ENCODE results near the gene NUDT14. TPM values are rescaled to one million over a fixed set of nuclear protein-coding genes. Genes with fewer than 3 reads are reported as not detected.
A peak's percentile ranks its signal among the peaks of the same experiment; 100 is the strongest.

The NUDT14 gene
- total RNA-seq, 2 donors from 2014 or later = 43.4 to 59.5 TPM

DNA sequence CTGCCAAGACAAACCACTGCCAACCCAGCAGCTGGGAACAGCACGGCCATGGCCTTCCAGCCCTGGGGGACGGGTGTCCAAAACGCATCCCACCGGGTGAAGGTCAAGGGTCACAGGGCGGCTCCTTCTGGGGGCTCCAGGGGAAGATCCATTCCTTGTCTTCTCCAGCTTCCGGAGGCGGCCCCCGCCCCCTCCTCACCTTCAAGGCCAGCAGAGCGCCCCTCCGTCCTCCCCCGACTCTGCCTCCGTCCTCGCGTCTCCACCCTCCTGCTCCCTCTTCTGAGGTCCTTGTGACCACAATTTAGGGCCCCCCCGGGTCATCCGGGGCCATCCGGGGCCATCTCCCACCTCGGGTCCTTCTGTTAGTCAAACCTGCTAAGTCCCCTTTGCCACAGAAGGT is 3.9 kb upstream of the NUDT14 start:
- WGBS, 2 experiments (ENCODE audit: insufficient coverage in 1 of 2, insufficient read length in 1 of 2) = 74 to 86% methylated on average over 7 to 18 of the region's 18 CpGs
- no peaks in the 10 kb centered on the region for H3K36me3 ChIP-seq (ENCODE audit: control insufficient read depth, insufficient read depth, low read length)
- peaks cover 41% of the 10 kb centered on the region for H3K27me3 Mint-ChIP-seq (ENCODE audit: insufficient read depth)
- no peak overlapping the region for H3K9ac ChIP-seq (ENCODE audit: extremely low read depth, low read length, poor library complexity, severe bottlenecking)
- DNase-seq = no peak
- H3K4me3 ChIP-seq (ENCODE audit: low read length) = no peak overlapping the region
- no peak overlapping the region for H3K4me3 Mint-ChIP-seq
- no peaks in the 10 kb centered on the region for H3K36me3 Mint-ChIP-seq (ENCODE audit: low read depth)
- no peak overlapping the region for H3K27ac Mint-ChIP-seq
- H3K9me3 ChIP-seq (ENCODE audit: control insufficient read depth, low read length) = peaks cover 4% of the 10 kb centered on the region
- no peaks in the 10 kb centered on the region for H3K4me1 Mint-ChIP-seq
- H3K27me3 ChIP-seq (ENCODE audit: control insufficient read depth, insufficient read depth, low read length, poor library complexity, severe bottlenecking) = peaks cover 12% of the 10 kb centered on the region
- H3K27ac ChIP-seq (ENCODE audit: low read depth, low read length) = no peak overlapping the region
- peaks cover 10% of the 10 kb centered on the region for H3K9me3 Mint-ChIP-seq
- H3K4me1 ChIP-seq (ENCODE audit: control insufficient read depth, insufficient read depth, low read length) = no peaks in the 10 kb centered on the region
- TF ChIP-seq, protein P1, sequence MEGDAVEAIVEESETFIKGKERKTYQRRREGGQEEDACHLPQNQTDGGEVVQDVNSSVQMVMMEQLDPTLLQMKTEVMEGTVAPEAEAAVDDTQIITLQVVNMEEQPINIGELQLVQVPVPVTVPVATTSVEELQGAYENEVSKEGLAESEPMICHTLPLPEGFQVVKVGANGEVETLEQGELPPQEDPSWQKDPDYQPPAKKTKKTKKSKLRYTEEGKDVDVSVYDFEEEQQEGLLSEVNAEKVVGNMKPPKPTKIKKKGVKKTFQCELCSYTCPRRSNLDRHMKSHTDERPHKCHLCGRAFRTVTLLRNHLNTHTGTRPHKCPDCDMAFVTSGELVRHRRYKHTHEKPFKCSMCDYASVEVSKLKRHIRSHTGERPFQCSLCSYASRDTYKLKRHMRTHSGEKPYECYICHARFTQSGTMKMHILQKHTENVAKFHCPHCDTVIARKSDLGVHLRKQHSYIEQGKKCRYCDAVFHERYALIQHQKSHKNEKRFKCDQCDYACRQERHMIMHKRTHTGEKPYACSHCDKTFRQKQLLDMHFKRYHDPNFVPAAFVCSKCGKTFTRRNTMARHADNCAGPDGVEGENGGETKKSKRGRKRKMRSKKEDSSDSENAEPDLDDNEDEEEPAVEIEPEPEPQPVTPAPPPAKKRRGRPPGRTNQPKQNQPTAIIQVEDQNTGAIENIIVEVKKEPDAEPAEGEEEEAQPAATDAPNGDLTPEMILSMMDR (conservative IDR thresholded peaks at IDR 0.05) = no peak

DNA sequence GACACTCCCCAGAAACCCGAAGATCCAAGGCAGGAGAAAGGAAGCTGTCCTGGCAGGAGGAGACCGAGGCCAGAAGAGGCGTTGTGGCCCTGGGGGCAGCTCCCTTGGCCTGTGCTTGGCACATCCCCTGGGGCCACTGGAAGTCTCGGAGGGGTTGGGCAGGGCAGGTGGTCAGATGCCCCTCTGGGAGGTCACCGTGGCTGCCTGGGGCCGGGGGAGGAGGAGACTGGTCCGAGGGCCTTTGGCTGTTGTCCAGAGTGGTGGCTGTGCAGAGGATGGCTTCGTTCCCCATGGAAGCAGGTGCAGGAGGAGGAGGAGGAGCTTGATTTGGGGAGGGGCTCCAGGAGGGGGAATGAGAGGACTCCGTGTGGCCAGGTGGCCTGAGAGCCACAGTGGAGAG is 3.3 kb upstream of the NUDT14 start:
- Histone ChIP-seq H3K27me3 (ENCODE audit: control insufficient read depth, insufficient read depth, low read length, poor library complexity, severe bottlenecking) (peaks cover 12% of the 10 kb centered on the region), H3K9ac (ENCODE audit: extremely low read depth, low read length, poor library complexity, severe bottlenecking) (no peak overlapping the region), H3K27ac (ENCODE audit: low read depth, low read length) (no peak overlapping the region), H3K9me3 (ENCODE audit: control insufficient read depth, low read length) (peaks cover 4% of the 10 kb centered on the region), H3K36me3 (ENCODE audit: control insufficient read depth, insufficient read depth, low read length) (no peaks in the 10 kb centered on the region), H3K4me1 (ENCODE audit: control insufficient read depth, insufficient read depth, low read length) (no peaks in the 10 kb centered on the region), H3K4me3 (ENCODE audit: low read length) (no peak overlapping the region)
- no peak for DNase-seq
- no peak overlapping the region for H3K4me3 Mint-ChIP-seq
- H3K36me3 Mint-ChIP-seq (ENCODE audit: low read depth) = no peaks in the 10 kb centered on the region
- H3K27ac Mint-ChIP-seq = no peak overlapping the region
- peaks cover 36% of the 10 kb centered on the region for H3K27me3 Mint-ChIP-seq (ENCODE audit: insufficient read depth)
- TF ChIP-seq, protein P1 (conservative IDR thresholded peaks at IDR 0.05) = no peak
- H3K9me3 Mint-ChIP-seq = peaks cover 10% of the 10 kb centered on the region
- no peaks in the 10 kb centered on the region for H3K4me1 Mint-ChIP-seq
- 75 to 80% methylated on average over 6 to 9 of the region's 9 CpGs for WGBS, 2 experiments (ENCODE audit: insufficient coverage in 1 of 2, insufficient read length in 1 of 2)

DNA sequence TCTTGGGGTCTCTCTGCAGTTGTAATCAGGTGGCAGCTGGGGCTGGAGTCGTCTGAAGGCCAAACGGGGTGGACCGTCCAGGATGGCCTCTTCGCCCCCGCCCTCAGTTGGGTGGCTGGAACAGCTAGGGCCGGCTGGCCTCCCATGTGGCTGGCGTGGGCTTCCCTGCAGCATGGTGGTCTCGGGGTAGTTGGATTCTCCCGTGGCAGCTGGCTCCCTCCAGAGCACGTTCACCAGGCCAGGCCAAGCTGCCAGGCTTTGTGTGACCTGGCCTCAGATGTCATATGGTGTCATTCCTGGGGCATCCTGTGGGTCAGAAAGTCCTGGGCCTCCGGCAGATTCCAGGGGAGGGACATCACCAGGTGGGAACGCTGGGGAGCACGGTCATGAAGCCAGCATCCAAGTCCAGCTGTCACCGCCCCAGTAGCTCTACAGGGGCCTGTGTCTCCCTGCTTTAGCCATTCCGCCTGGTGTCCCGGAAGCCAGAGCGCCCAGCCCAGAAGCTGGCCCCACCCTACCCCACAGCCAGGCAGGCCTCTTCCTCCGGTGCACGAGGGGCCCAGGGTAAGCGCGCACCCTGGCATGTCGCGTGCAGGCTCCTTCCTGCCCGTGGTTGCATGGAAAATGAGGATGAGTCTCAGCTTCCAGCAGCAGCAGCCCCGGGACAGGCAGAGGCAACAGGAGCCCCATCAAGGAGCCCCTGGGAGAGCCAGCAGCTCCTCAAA is 1.3 kb upstream of the NUDT14 start:
- no peaks in the 10 kb centered on the region for H3K36me3 ChIP-seq (ENCODE audit: control insufficient read depth, insufficient read depth, low read length)
- DNase-seq = no peak
- no peak overlapping the region for H3K27ac Mint-ChIP-seq
- TF ChIP-seq, protein P1 (conservative IDR thresholded peaks at IDR 0.05) = no peak
- no peaks in the 10 kb centered on the region for H3K4me1 ChIP-seq (ENCODE audit: control insufficient read depth, insufficient read depth, low read length)
- 90 to 91% methylated on average over 11 to 25 of the region's 25 CpGs for WGBS, 2 experiments (ENCODE audit: insufficient coverage in 1 of 2, insufficient read length in 1 of 2)
- no peaks in the 10 kb centered on the region for H3K4me1 Mint-ChIP-seq
- H3K4me3 Mint-ChIP-seq = peak overlapping the region; percentile 39
- no peaks in the 10 kb centered on the region for H3K36me3 Mint-ChIP-seq (ENCODE audit: low read depth)
- no peak overlapping the region for H3K9ac ChIP-seq (ENCODE audit: extremely low read depth, low read length, poor library complexity, severe bottlenecking)
- H3K27me3 Mint-ChIP-seq (ENCODE audit: insufficient read depth) = peaks cover 24% of the 10 kb centered on the region
- peaks cover 12% of the 10 kb centered on the region for H3K27me3 ChIP-seq (ENCODE audit: control insufficient read depth, insufficient read depth, low read length, poor library complexity, severe bottlenecking)
- H3K9me3 Mint-ChIP-seq = no peaks in the 10 kb centered on the region
- no peak overlapping the region for H3K4me3 ChIP-seq (ENCODE audit: low read length)
- H3K27ac ChIP-seq (ENCODE audit: low read depth, low read length) = no peak overlapping the region
- no peaks in the 10 kb centered on the region for H3K9me3 ChIP-seq (ENCODE audit: control insufficient read depth, low read length)
